ENCODE measurements around the gene CSDE1. TPM values are rescaled to one million over a fixed set of nuclear protein-coding genes. Genes with fewer than 3 reads are reported as not detected.

The CSDE1 gene
- total and polyA plus RNA-seq, 2 donors (not counting 1 experiment from before 2014, with no cell fraction given), result 374 to 1,392 TPM

GRCh38 chr1:114703242-114703641 is 54.5 kb downstream of the CSDE1 start:
- Histone ChIP-seq H3K79me2 (ENCODE audit: control insufficient read depth, insufficient read depth, low read length) (no peaks in the 10 kb centered on the region), H3K4me2 (ENCODE audit: extremely low read depth, insufficient read depth, low read length) (no peak overlapping the region), H3K36me3 (ENCODE audit: control insufficient read depth, insufficient read depth, low read length) (no peaks in the 10 kb centered on the region), H4K20me1 (ENCODE audit: control insufficient read depth, extremely low read depth, insufficient read depth, low read length) (no peaks in the 10 kb centered on the region), H3K4me3 (replicated peaks in 1 of 4; ENCODE audit: control extremely low read depth in 1 of 4, insufficient read depth in 1 of 4, low read depth in 3 of 4, low read length in 4 of 4) (no peak overlapping the region), H3K9ac (ENCODE audit: insufficient read depth, low read length) (no peak overlapping the region), H2AFZ (ENCODE audit: low read length) (no peak overlapping the region), H3K27ac (ENCODE audit: insufficient read depth, low read length) (no peak overlapping the region), H3K4me1 (ENCODE audit: control insufficient read depth, extremely low read depth, insufficient read depth, low read length) (no peaks in the 10 kb centered on the region), H3K27me3 (ENCODE audit: control insufficient read depth, insufficient read depth, low read length) (peaks cover 2% of the 10 kb centered on the region), H3K9me3 (ENCODE audit: control insufficient read depth, insufficient read depth, low read depth, low read length) (no peaks in the 10 kb centered on the region)
- peak in 1 of 2 donors; percentile 29 for DNase-seq (ENCODE audit: low read depth in 2 of 2)
- no peak for TF ChIP-seq EZH2 (IDR thresholded peaks at IDR 0.05; ENCODE audit: low read length, missing control alignments)
- TF ChIP-seq CTCF (conservative IDR thresholded peaks at IDR 0.05 in 1 of 2, IDR thresholded peaks at IDR 0.05 in 1 of 2; ENCODE audit: low read depth in 1 of 2, low read length in 2 of 2), result no peak

- no peaks in the 10 kb centered on the region for H3K4me1 ChIP-seq (ENCODE audit: control insufficient read depth, extremely low read depth, insufficient read depth, low read length)
- no peak overlapping the region for H3K9ac ChIP-seq (ENCODE audit: insufficient read depth, low read length)
- DNase-seq (ENCODE audit: low read depth in 2 of 2), result no peak
- H3K4me3 ChIP-seq (replicated peaks in 1 of 4; ENCODE audit: control extremely low read depth in 1 of 4, insufficient read depth in 1 of 4, low read depth in 3 of 4, low read length in 4 of 4), result no peak overlapping the region
- no peaks in the 10 kb centered on the region for H3K36me3 ChIP-seq (ENCODE audit: control insufficient read depth, insufficient read depth, low read length)
- no peak overlapping the region for H2AFZ ChIP-seq (ENCODE audit: low read length)
- no peaks in the 10 kb centered on the region for H4K20me1 ChIP-seq (ENCODE audit: control insufficient read depth, extremely low read depth, insufficient read depth, low read length)
- H3K27ac ChIP-seq (ENCODE audit: insufficient read depth, low read length), result no peak overlapping the region
- no peak overlapping the region for H3K4me2 ChIP-seq (ENCODE audit: extremely low read depth, insufficient read depth, low read length)
- no peaks in the 10 kb centered on the region for H3K9me3 ChIP-seq (ENCODE audit: control insufficient read depth, insufficient read depth, low read depth, low read length)
- peaks cover 2% of the 10 kb centered on the region for H3K27me3 ChIP-seq (ENCODE audit: control insufficient read depth, insufficient read depth, low read length)
- no peak for TF ChIP-seq EZH2 (IDR thresholded peaks at IDR 0.05; ENCODE audit: low read length, missing control alignments)
- TF ChIP-seq CTCF (conservative IDR thresholded peaks at IDR 0.05 in 1 of 2, IDR thresholded peaks at IDR 0.05 in 1 of 2; ENCODE audit: low read depth in 1 of 2, low read length in 2 of 2), result no peak
- no peaks in the 10 kb centered on the region for H3K79me2 ChIP-seq (ENCODE audit: control insufficient read depth, insufficient read depth, low read length)
These were observed 55.0 kb downstream of the CSDE1 start for GRCh38 chr1:114702737-114703136.

- H3K9ac ChIP-seq (ENCODE audit: insufficient read depth, low read length), result no peak overlapping the region
- no peak overlapping the region for H3K4me3 ChIP-seq (replicated peaks in 1 of 4; ENCODE audit: control extremely low read depth in 1 of 4, insufficient read depth in 1 of 4, low read depth in 3 of 4, low read length in 4 of 4)
- no peak overlapping the region for H3K27ac ChIP-seq (ENCODE audit: insufficient read depth, low read length)
- H4K20me1 ChIP-seq (ENCODE audit: control insufficient read depth, extremely low read depth, insufficient read depth, low read length), result no peaks in the 10 kb centered on the region
- no peaks in the 10 kb centered on the region for H3K9me3 ChIP-seq (ENCODE audit: control insufficient read depth, insufficient read depth, low read depth, low read length)
- no peaks in the 10 kb centered on the region for H3K36me3 ChIP-seq (ENCODE audit: control insufficient read depth, insufficient read depth, low read length)
- no peak for TF ChIP-seq EZH2 (IDR thresholded peaks at IDR 0.05; ENCODE audit: low read length, missing control alignments)
- TF ChIP-seq CTCF (conservative IDR thresholded peaks at IDR 0.05 in 1 of 2, IDR thresholded peaks at IDR 0.05 in 1 of 2; ENCODE audit: low read depth in 1 of 2, low read length in 2 of 2), result no peak
- H3K4me2 ChIP-seq (ENCODE audit: extremely low read depth, insufficient read depth, low read length), result no peak overlapping the region
- no peak overlapping the region for H2AFZ ChIP-seq (ENCODE audit: low read length)
- H3K79me2 ChIP-seq (ENCODE audit: control insufficient read depth, insufficient read depth, low read length), result no peaks in the 10 kb centered on the region
- H3K27me3 ChIP-seq (ENCODE audit: control insufficient read depth, insufficient read depth, low read length), result peaks cover 2% of the 10 kb centered on the region
- no peaks in the 10 kb centered on the region for H3K4me1 ChIP-seq (ENCODE audit: control insufficient read depth, extremely low read depth, insufficient read depth, low read length)
- no peak for DNase-seq (ENCODE audit: low read depth in 2 of 2)
These were observed 55.9 kb downstream of the CSDE1 start for GRCh38 chr1:114701931-114702330.

Data from fibroblast of lung (primary cell).